HepG2 (cell line): ENCODE data around the gene ADGRG1. TPM values are rescaled to one million over a fixed set of nuclear protein-coding genes. Genes with fewer than 3 reads are reported as not detected.
A peak's percentile ranks its signal among the peaks of the same experiment; 100 is the strongest.

Experiments
- BRD4 ChIP-seq: sonication (generic); formaldehyde crosslinking; IDR thresholded peaks from 2 replicates; pipeline ENCODE4 v1.4.0; 2020; ENCODE audit warnings: missing genetic modification reagents
- CENPX ChIP-seq: sonication (generic); formaldehyde crosslinking; IDR thresholded peaks from 2 replicates; pipeline ENCODE4 v1.9.0; 2021; ENCODE audit warnings: mild to moderate bottlenecking, missing genetic modification reagents, moderate library complexity
- CREM ChIP-seq, 2 experiments: sonication (generic) in 1 of 2; formaldehyde crosslinking in 1 of 2; IDR thresholded peaks; 2 replicates each; pipeline versions ENCODE4 v1.4.0 to v1.6.1; 2016 to 2020; ENCODE audit warnings: antibody characterized with exemption in 1 of 2, mild to moderate bottlenecking in 1 of 2, missing genetic modification reagents in 1 of 2
- DMAP1 ChIP-seq: IDR thresholded peaks from 2 replicates; pipeline ENCODE4 v1.6.1; 2016
- FOXP1 ChIP-seq, 2 experiments: fragments of 450-650 bp in 1 of 2; IDR thresholded peaks; 2 replicates each; pipeline ENCODE4 v1.6.1; 2017 to 2018; ENCODE audit warnings: antibody characterized with exemption in 1 of 2
- GATA4 ChIP-seq: sonication (generic); IDR thresholded peaks from 2 replicates; pipeline ENCODE4 v1.6.1; 2016; ENCODE audit warnings: antibody characterized with exemption, low read depth, borderline replicate concordance
- HNF1B ChIP-seq: sonication (generic); formaldehyde crosslinking; IDR thresholded peaks from 2 replicates; pipeline ENCODE4 v1.5.1; 2020; ENCODE audit warnings: mild to moderate bottlenecking, moderate library complexity, missing genetic modification reagents
- JARID2 ChIP-seq: sonication (generic); formaldehyde crosslinking; IDR thresholded peaks from 2 replicates; pipeline ENCODE4 v1.8.1; 2023; ENCODE audit warnings: missing genetic modification reagents, inconsistent platforms; ENCODE audit not compliant: insufficient replicate concordance
- SMAD1 ChIP-seq: sonication (generic); formaldehyde crosslinking; IDR thresholded peaks from 2 replicates; pipeline ENCODE4 v1.4.0; 2020; ENCODE audit warnings: missing genetic modification reagents, low read depth, mild to moderate bottlenecking, borderline replicate concordance
- SPEN ChIP-seq: sonication (generic); formaldehyde crosslinking; IDR thresholded peaks from 2 replicates; pipeline ENCODE4 v1.5.1; 2020; ENCODE audit warnings: low read depth, mild to moderate bottlenecking, missing genetic modification reagents
- TEAD3 ChIP-seq: optimal IDR thresholded peaks from 2 replicates; pipeline ENCODE3; 2016; ENCODE audit warnings: borderline replicate concordance
- THAP11 ChIP-seq: IDR thresholded peaks from 2 replicates; pipeline ENCODE4 v1.6.1; 2016; ENCODE audit warnings: missing biosample characterization, missing genetic modification reagents
- THAP9 ChIP-seq: sonication (generic); formaldehyde crosslinking; IDR thresholded peaks from 2 replicates; pipeline ENCODE4; 2020; ENCODE audit warnings: missing genetic modification reagents, mild to moderate bottlenecking, borderline replicate concordance
- ZBTB26 ChIP-seq: IDR thresholded peaks from 2 replicates; pipeline ENCODE4 v1.6.1; 2016; ENCODE audit warnings: missing compliant biosample characterization, missing genetic modification reagents, borderline replicate concordance
- ZFP62 ChIP-seq: sonication (generic); formaldehyde crosslinking; IDR thresholded peaks from 2 replicates; pipeline ENCODE4 v1.4.0; 2020; ENCODE audit warnings: missing genetic modification reagents
- ZNF362 ChIP-seq: sonication (generic); formaldehyde crosslinking; IDR thresholded peaks from 2 replicates; pipeline ENCODE4 v1.4.0; 2020; ENCODE audit warnings: missing genetic modification reagents, mild to moderate bottlenecking, borderline replicate concordance
- ZNF512 ChIP-seq: sonication (generic); formaldehyde crosslinking; IDR thresholded peaks from 2 replicates; pipeline ENCODE4 v1.4.0; 2020; ENCODE audit warnings: mild to moderate bottlenecking, missing genetic modification reagents
- ZNF629 ChIP-seq: sonication (generic); formaldehyde crosslinking; conservative IDR thresholded peaks from 2 replicates; pipeline ENCODE4 v1.5.0; 2020; ENCODE audit warnings: missing genetic modification reagents
- ZNF672 ChIP-seq: sonication (generic); formaldehyde crosslinking; IDR thresholded peaks from 2 replicates; pipeline ENCODE4 v1.8.1; 2022; ENCODE audit warnings: missing genetic modification reagents
- ZNF713 ChIP-seq: sonication (generic); formaldehyde crosslinking; IDR thresholded peaks from 2 replicates; pipeline ENCODE4 v1.4.0; 2020; ENCODE audit warnings: mild to moderate bottlenecking, missing genetic modification reagents
- ZNF768 ChIP-seq: sonication (generic); formaldehyde crosslinking; IDR thresholded peaks from 2 replicates; pipeline ENCODE4 v1.4.0; 2020; ENCODE audit warnings: missing genetic modification reagents
- ZNF83 ChIP-seq: sonication (generic); formaldehyde crosslinking; IDR thresholded peaks from 2 replicates; pipeline ENCODE4 v1.4.0; 2020; ENCODE audit warnings: missing genetic modification reagents, mild to moderate bottlenecking, borderline replicate concordance
- polyA plus RNA-seq, 8 experiments: library from polyadenylated mRNA; depleted of rRNA in 3 of 8; stranded (reverse) in 7 of 8; unstranded in 1 of 8; fragments of >200 nt; fragmentation: Illumina TruSeq in 4 of 8; extraction: Trizol in 4 of 8; gene quantifications; 2 replicates each; pipeline versions ENCODE4 v1.2.1 to v1.2.3, GENCODE V29; 2011 to 2016; ENCODE audit warnings: low read depth in 4 of 8, missing spikeins in 1 of 8, mixed read lengths in 1 of 8; ENCODE audit not compliant: insufficient read depth in 1 of 8
- total RNA-seq, 5 experiments: library from RNA; depleted of rRNA; stranded (reverse); fragments of >200 nt; fragmentation: Illumina TruSeq; extraction: Trizol; gene quantifications; 2 replicates each; pipeline ENCODE4 v1.2.3, GENCODE V29; 2016; ENCODE audit warnings: low read depth in 1 of 5

ADGRG1 gene
- total and polyA plus RNA-seq, 2 of the 13 experiments (the other 11 are each of a cell fraction or from before 2014, with no cell fraction given) = 2.7 to 5.9 TPM

GRCh38 chr16:57624044-57624688 is 4.3 kb upstream of the ADGRG1 start (continued):
- TF ChIP-seq ZNF362 (CRISPR knock-in tag) (0 out of 2 replicates have a peak, but pooled peaks have one; percentile 48), ZNF768 (no peak), SPEN (CRISPR knock-in tag) (no peak; the same call in 1 of the 2 replicates), ZNF713 (CRISPR knock-in tag) (no peak), ZNF629 (CRISPR knock-in tag) (no peak), CREM (IDR thresholded peaks at IDR 0.05) (no peak), CREM (CRISPR knock-in tag; IDR thresholded peaks at IDR 0.05) (no peak), DMAP1 (0 out of 2 replicates have a peak, but pooled peaks have one; percentile 23), GATA4 (no peak), ZNF672 (CRISPR knock-in tag) (no peak), HNF1B (CRISPR knock-in tag) (no peak), ZNF512 (CRISPR knock-in tag) (no peak), CENPX (no peak), FOXP1 (IDR thresholded peaks at IDR 0.05) (no peak), FOXP1 (CRISPR knock-in tag; IDR thresholded peaks at IDR 0.05) (peak; percentile 34; the same call in 1 of the 2 replicates), ZNF83 (CRISPR knock-in tag) (no peak), THAP9 (CRISPR knock-in tag) (no peak), TEAD3 (peak; percentile 99), SMAD1 (no peak), BRD4 (CRISPR knock-in tag) (no peak), JARID2 (no peak), ZFP62 (CRISPR knock-in tag) (no peak), THAP11 (CRISPR knock-in tag) (peak; percentile 51; the same call in 1 of the 2 replicates), ZBTB26 (CRISPR knock-in tag) (0 out of 2 replicates have a peak, but pooled peaks have one; percentile 17)
